Measurements from ENCODE around the gene AMZ2. TPM values are rescaled to one million over a fixed set of nuclear protein-coding genes. Genes with fewer than 3 reads are reported as not detected.

Gene AMZ2
- total RNA-seq, 1 donor from 2014 or later = 55.4 TPM

- peak; percentile 74 for ATAC-seq (ENCODE audit: low read depth)
- CTCF ChIA-PET = interaction anchor here (0.9 to 2.2 kb wide), 2 partner anchors 54 to 107 kb away, joined by 3 to 13 read pairs; no protein-coding TSS in a partner anchor
- peaks cover 45% of the 10 kb centered on the region for H3K4me1 Mint-ChIP-seq
Measured at GRCh38 chr17:68291836-68292688, 44.2 kb downstream of the AMZ2 start.

GRCh38 chr17:68292689-68293040, 44.8 kb downstream of the AMZ2 start:
- Mint-ChIP-seq H3K27ac (peak overlapping the region; percentile 83), H3K4me3 (peak overlapping the region; percentile 84), H3K36me3 (ENCODE audit: low read depth) (peaks cover 3% of the 10 kb centered on the region), H3K9me3 (no peaks in the 10 kb centered on the region), H3K27me3 (no peaks in the 10 kb centered on the region), H3K4me1 (peaks cover 42% of the 10 kb centered on the region)
- DNase-seq = no peak
- intact Hi-C loops (cut with micrococcal nuclease) = loop anchor here (1.0 to 5.0 kb wide), 10 partner anchors 22 to 1035 kb away; partner anchors contain the start of gene ABCA5
- no peak for ATAC-seq (ENCODE audit: low read depth)
- TF ChIP-seq CTCF (IDR thresholded peaks at IDR 0.05) = no peak
- POLR2A ChIA-PET = interaction anchor here (0.7 to 6.8 kb wide), 18 partner anchors 11 to 575 kb away, joined by 3 to 63 read pairs (median 14); partner anchors contain the start of genes NOL11 and WIPI1
- CTCF ChIA-PET = interaction anchor here (2.2 kb wide), 1 partner anchor 106 kb away, joined by 13 read pairs; no protein-coding TSS in a partner anchor

More at GRCh38 chr17:68291836-68292688, 44.2 kb downstream of the AMZ2 start:
- peak; percentile 86 for DNase-seq
- POLR2A ChIA-PET = interaction anchor here (0.5 to 6.8 kb wide), 33 partner anchors 11 to 574 kb away, joined by 3 to 84 read pairs (median 6); partner anchors contain the start of genes AMZ2, NOL11 and WIPI1
- peaks cover 3% of the 10 kb centered on the region for H3K36me3 Mint-ChIP-seq (ENCODE audit: low read depth)
- H3K4me3 Mint-ChIP-seq = peak overlapping the region; percentile 84
- TF ChIP-seq CTCF (IDR thresholded peaks at IDR 0.05) = no peak
- intact Hi-C loops (cut with micrococcal nuclease) = loop anchor here (1.0 to 5.0 kb wide), 16 partner anchors 23 to 1035 kb away; partner anchors contain the start of genes ABCA5, KPNA2 and WIPI1
- H3K27me3 Mint-ChIP-seq = no peaks in the 10 kb centered on the region
- H3K27ac Mint-ChIP-seq = peak overlapping the region; percentile 83
- no peaks in the 10 kb centered on the region for H3K9me3 Mint-ChIP-seq

- no peak for ATAC-seq (ENCODE audit: low read depth)
- TF ChIP-seq CTCF (IDR thresholded peaks at IDR 0.05) = no peak
- no peak for DNase-seq
- H3K4me3 Mint-ChIP-seq = no peak overlapping the region
- peaks cover 3% of the 10 kb centered on the region for H3K36me3 Mint-ChIP-seq (ENCODE audit: low read depth)
- peaks cover 32% of the 10 kb centered on the region for H3K4me1 Mint-ChIP-seq
- H3K9me3 Mint-ChIP-seq = no peaks in the 10 kb centered on the region
- CTCF ChIA-PET = interaction anchor here (2.2 kb wide), 1 partner anchor 105 kb away, joined by 13 read pairs; no protein-coding TSS in a partner anchor
- intact Hi-C loops (cut with micrococcal nuclease) = loop anchor here (2.0 to 5.0 kb wide), 5 partner anchors 21 to 1034 kb away; partner anchors contain the start of gene ABCA5
- H3K27ac Mint-ChIP-seq = no peak overlapping the region
- no peaks in the 10 kb centered on the region for H3K27me3 Mint-ChIP-seq
- POLR2A ChIA-PET = interaction anchor here (0.6 to 6.1 kb wide), 3 partner anchors 10 to 105 kb away, joined by 4 to 48 read pairs (median 25); no protein-coding TSS in a partner anchor
Measured at GRCh38 chr17:68293490-68294195, 45.8 kb downstream of the AMZ2 start.

- POLR2A ChIA-PET = interaction anchor here (0.6 kb wide), 1 partner anchor 10 kb away, joined by 4 read pairs; no protein-coding TSS in a partner anchor
Measured at GRCh38 chr17:68294196-68294555, 46.3 kb downstream of the AMZ2 start.

More at GRCh38 chr17:68294196-68294555, 46.3 kb downstream of the AMZ2 start:
- CTCF ChIA-PET = no interaction called here
- no peaks in the 10 kb centered on the region for H3K27me3 Mint-ChIP-seq
- peaks cover 3% of the 10 kb centered on the region for H3K36me3 Mint-ChIP-seq (ENCODE audit: low read depth)
- DNase-seq = no peak
- no peak for TF ChIP-seq CTCF (IDR thresholded peaks at IDR 0.05)
- H3K4me1 Mint-ChIP-seq = peaks cover 27% of the 10 kb centered on the region
- no peaks in the 10 kb centered on the region for H3K9me3 Mint-ChIP-seq
- no peak overlapping the region for H3K4me3 Mint-ChIP-seq
- H3K27ac Mint-ChIP-seq = no peak overlapping the region
- intact Hi-C loops (cut with micrococcal nuclease) = loop anchor here (5.0 kb wide), 4 partner anchors 118 to 1033 kb away; partner anchors contain the start of gene ABCA5
- no peak for ATAC-seq (ENCODE audit: low read depth)
